Epithelial cell of prostate (primary cell): ENCODE measurements around the gene ROBO1.
"Not testable (repeated sequence)": the region's sequence is repeated elsewhere in the genome, so short reads cannot be mapped to it uniquely, and the experiment has no call there.

ENCODE experiments used
- DNase-seq: peaks from one replicate; pipeline ENCODE4 v3.0.0-alpha.2; 2011; ENCODE audit warnings: low read depth, low spot score
- H3K27ac ChIP-seq: fragments of 450-650 bp; 2 replicates; pipeline ENCODE4 v1.5.1; 2017; ENCODE audit warnings: mild to moderate bottlenecking

The ROBO1 gene

DNA sequence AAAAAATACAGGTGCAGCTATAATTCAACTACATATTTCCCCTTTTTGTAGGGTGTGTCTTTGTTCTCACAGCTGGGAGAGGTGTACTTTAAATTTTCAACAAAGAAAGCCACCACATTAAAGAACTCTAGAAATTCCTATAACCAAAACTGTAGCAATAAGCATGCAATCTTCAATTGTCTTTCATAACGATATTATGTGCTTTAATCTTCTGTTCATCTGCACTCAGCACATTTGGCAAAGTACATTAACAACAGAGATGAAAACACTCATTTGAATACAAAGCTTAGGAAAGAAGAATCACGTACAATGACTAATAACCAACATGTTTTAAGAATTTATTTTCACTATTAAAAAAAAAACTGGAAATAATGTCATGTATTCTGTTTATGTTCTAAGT, 1025.8 kb downstream of the ROBO1 start:
- DNase-seq = no peak
- no peak overlapping the region for H3K27ac ChIP-seq

DNA sequence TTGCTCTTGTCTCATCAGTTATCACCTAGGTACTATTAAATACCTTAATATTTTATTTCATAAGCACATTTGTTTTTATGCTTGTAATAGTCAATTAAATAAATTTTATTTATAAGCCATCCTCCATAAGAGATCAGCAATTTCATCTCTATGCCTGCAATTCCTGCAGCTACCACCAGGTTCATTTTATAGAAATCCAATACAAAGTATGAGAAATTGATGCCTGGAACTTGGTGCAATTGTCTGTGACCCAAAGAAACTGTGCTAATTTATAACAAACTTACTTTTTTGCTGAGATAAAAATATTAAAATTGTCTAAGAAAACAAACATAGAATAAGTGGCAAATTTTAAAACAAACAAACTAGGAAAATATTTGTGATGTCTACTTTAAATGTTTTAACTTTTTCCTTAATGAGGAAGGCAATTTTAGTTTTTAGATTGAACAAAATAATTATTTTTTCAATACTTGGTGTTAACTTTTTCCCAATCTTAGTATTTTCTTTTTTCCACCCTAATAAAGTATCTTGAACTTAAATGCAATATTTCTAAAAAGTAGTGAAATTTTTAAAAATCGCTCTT, 1026.6 kb downstream of the ROBO1 start:
- no peak for DNase-seq
- H3K27ac ChIP-seq = no peak overlapping the region

DNA sequence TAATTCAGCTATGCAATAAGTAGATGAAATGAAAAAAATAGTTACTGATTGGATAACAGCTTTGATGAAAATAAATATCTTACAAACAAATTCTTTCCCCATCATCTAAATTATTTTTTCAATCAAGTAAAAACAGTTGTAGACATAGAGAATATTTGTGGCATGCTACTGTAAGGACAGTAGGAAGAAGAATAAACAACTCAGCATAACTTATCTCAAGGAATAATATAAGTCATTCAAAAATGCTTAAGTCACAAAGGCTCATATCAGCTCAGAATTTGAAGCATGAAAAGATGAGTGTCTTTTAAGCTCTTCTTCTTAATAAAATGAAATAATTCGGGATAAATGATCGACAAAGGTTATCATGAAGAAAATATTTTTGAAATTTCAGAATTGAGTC, 1029.0 kb downstream of the ROBO1 start:
- no peak for DNase-seq

DNA sequence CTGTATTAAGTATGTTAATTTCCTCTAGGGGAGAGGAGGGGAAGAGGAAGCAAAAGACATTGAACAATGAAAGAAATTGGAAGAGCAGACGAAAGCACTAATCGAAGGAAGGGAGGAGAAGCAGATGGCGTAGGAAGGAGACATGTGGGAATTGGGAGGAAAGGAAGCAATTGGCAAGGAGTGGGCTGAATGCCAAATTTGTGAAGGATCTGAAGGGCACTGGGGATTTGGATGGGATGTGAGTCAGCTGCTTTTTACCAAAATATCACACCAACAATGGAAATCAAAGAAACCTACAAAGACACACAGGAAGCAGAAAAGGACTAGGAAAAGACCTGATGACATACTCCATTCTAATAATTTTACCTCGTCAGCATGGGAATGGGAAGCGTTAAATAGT, 1029.8 kb downstream of the ROBO1 start:
- DNase-seq = no peak
- peak overlapping the region; percentile 45 for H3K27ac ChIP-seq

More for the DNA sequence above, 1029.0 kb downstream of the ROBO1 start:
- no peak overlapping the region for H3K27ac ChIP-seq

DNA sequence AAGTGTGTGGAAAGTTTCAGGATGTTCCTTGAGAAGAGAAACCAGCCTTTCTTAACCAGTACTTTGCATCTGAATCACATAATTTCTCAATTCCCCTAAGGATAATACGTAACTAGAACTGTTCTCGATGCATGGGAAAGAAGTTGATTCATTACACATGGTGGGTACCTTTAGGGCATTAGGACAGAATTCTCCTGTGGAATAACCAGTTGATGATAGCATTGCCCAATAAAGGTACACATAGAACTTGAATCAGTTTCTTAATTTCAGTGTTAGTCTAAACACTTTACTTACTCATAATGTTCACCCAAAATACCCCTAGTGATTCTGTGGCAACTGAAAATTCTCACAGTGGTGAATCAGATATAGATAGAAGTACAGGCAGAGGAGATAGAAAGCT, 1030.9 kb downstream of the ROBO1 start:
- H3K27ac ChIP-seq = peak overlapping the region; percentile 45
- peak; percentile 76 for DNase-seq

DNA sequence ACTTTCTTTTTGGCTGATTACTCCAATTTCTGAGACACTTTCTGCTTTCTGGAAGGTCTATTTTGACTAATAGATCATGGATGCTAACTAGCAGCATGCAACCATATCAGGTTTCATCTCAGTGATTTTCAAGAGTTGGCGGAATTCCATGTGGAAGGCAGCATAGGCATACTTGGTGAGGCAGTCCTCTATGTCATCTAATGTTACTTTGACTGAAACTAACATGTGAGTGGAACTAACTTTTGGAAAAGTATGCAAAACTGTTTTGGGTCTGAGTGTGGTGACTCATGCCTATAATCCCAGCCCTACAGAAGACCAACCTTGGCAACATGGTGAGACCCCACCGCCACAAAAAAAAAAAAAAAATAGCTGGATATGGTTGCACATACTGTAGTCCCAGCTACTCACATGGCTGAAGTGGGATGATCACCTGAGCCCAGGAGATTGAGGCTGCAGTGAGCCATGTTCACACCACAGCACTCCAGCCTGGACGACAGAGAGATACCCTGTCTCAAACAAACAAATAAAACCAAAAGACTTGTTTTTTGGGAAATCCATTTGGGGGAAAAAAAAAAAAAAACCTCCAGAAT, 1033.7 kb downstream of the ROBO1 start:
- no peak for DNase-seq
- H3K27ac ChIP-seq = no peak overlapping the region

DNA sequence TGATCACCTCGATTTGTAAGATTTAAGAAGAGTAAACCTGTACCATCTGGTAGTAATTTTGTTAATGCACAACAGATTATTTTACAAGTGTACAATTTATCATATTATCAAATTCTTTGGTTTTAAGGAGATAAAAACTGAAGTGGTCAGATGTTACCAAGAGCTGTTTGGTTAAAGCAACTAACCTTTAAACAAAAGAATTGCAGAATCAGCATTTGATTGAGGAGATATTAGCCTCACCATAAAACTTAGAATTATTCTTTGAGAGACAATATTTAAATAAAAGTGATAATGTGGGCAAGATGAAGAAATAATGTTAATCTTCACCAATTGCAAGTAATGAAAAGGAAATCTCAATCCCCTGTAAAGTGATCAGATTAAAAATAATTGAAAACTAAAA, 1034.9 kb downstream of the ROBO1 start:
- no peak for DNase-seq
- no peak overlapping the region for H3K27ac ChIP-seq

DNA sequence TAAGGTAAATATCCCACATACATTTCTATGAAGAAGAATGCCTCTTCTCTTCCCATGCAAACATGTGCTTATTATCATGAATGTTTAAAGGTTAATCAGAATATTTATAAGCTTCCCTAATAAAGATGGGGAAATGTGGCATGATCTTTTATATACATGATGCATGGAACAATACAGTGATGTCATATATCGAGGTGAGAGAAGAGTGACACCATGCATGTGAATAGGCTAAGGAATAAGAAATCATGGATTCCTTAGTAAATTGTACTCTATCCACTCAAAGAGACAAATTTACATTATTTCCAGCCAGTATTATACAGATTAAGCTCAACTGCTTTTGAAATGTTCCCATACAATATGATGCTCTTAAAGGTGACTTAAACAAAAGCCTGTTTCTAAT, 1035.3 kb downstream of the ROBO1 start:
- DNase-seq = no peak
- H3K27ac ChIP-seq = no peak overlapping the region

DNA sequence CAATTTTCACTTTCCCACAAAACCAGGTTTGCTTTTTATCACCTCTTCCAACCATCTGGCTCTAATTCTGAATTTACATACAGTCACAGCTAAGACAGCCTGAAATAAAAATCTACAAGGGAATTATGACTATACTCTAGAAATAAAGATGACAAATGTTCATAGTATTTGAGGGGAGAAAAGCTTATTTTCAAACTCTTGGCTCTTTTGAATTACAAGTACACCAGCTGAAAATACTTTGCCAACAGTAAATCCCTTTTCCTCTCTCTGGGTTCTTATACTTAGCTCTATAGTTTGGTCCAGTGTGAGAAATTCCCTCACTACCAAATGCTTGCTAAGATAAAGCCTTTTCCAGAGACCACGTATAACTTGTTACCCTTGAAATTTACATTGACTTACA, 1037.9 kb downstream of the ROBO1 start:
- no peak for DNase-seq
- H3K27ac ChIP-seq = no peak overlapping the region

DNA sequence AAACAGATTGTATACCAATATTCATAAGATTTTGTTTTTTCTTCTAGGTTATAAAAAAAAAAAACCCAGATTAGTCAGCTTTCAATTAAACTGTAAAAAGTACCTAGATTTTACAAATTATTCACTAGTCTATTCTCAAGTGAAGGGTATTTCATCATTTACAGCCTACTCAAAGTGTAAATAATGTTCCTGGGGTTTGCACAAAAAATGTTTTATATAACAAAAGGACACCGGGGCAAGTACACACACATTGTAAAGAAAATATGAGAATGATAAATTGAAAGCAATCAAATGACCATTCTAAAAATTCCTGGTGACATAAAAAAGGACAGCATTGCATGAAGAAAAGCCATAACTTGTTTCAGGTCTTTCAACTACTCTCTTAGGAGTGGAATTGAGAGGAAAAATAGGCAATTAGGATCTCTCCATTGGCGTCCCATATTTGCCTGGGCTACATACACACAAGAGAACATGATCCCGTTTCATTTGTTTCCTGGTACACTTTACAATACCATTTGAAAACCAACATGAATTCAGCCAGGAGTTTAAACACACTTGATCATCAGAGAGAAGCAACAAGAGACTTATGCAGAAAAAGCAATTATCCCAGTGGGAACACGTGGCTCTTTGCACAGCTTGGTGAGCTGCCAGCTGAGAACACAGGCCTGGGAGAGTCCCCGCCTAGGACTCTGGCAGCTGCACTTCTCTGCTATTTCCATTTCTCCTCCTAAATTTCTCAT, 1039.2 kb downstream of the ROBO1 start:
- no peak for DNase-seq
- H3K27ac ChIP-seq = no peak overlapping the region

DNA sequence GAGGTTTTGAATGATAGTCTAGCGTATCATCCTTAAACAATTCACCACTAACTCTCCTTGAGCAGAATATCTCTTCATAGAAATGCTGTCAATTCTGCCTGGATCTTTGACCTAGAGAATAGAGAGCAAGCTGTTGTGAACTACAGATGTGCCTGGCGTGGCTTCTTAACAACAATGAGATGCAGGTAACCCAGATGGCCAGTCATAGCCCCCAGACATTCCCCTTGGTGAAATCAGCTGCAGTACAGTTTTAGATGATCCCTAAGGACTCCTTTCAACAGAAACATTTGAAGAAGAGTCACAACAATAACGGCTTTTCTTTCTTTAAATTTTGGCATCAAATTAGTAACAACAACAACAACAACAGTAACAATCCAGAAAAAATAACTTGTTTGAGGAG, 1041.3 kb downstream of the ROBO1 start:
- DNase-seq = no peak
- no peak overlapping the region for H3K27ac ChIP-seq

DNA sequence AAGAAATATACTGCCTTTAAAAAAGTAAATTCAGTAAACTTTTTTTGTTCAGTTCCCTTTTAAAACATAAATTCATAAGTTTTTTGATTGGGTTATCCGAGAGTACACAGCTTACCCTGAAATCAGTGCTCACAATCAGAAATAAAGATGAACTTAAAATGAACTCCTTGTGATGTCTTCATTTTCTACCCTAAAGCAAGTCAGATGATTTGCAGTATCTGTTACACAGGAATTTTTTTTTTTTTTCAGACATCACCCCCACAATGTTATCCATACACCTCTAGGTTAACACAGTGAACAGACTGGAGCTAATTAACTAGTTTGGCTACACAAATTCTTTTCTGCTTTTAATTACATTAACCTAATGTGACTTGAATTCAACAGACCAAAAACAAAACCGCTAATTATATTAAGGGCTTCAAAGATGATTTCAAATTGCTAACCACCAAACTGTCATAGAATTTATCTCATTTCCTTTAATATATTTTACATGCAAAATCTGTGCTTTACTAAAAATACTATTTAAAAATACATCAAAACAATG, 1042.0 kb downstream of the ROBO1 start:
- DNase-seq = no peak
- no peak overlapping the region for H3K27ac ChIP-seq

DNA sequence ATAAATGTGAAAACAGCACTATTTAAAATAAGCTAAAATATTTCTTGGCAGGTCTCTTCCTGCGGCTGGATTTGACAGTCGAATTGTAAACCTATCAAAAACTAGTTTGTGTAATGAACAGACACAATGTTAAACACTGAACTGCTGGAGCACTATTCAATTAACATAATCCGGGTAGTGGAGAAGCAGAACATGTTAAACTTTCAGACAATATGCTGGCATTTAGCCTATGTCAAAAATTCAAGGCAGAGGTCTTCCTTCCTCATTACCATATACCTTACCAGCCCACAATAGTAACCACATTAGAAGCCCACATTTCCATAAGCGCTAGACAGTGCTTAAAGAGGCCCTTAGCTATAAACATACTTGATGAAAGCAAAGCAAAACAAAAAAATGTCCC, 1042.9 kb downstream of the ROBO1 start:
- H3K27ac ChIP-seq = no peak overlapping the region
- no peak for DNase-seq

DNA sequence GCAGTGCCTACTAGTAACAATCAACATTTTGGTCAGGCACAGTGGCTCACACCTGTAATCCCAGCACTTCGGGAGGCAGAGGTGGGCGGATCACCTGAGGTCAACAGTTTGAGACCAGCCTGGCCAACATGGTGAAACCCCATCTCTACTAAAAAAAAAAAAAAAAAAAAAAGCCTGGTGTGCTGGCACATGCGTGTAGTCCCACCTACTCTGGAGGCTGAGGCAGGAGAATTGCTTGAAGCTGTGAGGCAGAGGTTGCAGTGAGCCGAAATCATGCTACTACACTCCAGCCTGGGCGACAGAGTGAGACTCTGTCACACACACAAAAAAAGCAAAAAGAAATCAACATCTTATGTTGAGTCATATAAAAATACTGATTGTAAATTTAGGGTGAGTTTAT, 1043.4 kb downstream of the ROBO1 start:
- not testable (repeated sequence) for DNase-seq

DNA sequence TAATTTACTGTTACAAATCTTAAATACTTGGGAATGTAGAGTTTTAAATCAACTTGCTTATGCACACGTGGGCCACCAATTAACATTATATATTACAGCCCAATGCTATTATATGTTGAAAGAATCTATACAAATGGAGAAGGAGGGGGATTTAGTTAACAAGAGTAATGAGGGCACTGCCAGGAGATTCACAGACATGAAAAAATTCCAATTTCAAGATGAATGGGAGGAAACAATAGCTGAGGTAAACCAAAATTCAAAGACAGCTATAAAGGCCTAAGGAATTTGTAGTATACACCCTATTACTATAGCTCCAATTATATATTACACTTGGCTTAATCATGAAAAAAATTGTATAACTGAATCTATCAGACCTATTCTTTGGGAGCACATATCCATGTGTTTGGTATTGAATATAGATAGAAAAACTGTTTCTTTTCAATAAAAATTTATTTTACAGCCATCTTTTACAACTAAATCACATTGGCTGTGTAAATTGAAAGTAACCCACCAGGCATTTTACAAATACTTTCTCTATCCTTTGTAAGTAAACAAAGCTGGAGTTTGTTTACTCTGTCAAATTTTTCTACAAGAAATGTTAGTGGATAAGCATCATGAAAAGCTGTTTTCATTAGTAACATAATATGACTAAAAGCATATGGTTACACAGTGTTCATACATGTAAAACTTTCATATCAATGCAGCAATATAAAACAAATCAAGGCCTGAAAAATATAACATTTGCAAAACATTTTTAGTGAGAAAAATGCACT, 1045.8 kb downstream of the ROBO1 start:
- no peak for DNase-seq
- no peak overlapping the region for H3K27ac ChIP-seq

More for the DNA sequence above, 1043.4 kb downstream of the ROBO1 start:
- H3K27ac ChIP-seq = not testable (repeated sequence)

DNA sequence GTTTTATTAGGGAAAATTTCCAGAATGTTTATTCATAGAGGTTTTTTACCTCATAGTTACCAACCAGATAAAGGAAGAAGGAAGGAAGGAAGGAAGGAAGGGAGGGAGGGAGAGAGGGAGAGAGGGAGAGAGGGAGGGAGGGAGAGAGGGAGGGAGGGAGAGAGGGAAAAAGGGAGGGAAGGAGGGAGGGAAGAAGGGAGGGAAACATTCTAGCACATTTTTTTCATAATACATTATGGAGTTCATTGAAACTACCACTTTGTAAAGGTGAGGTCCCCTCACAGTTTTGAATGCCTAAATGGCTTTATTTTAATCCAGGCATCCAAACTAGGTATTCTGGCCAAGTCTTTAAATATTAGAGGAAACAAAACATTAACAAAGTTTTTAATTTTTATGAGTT, 1049.1 kb downstream of the ROBO1 start:
- no peak overlapping the region for H3K27ac ChIP-seq
- DNase-seq = no peak

DNA sequence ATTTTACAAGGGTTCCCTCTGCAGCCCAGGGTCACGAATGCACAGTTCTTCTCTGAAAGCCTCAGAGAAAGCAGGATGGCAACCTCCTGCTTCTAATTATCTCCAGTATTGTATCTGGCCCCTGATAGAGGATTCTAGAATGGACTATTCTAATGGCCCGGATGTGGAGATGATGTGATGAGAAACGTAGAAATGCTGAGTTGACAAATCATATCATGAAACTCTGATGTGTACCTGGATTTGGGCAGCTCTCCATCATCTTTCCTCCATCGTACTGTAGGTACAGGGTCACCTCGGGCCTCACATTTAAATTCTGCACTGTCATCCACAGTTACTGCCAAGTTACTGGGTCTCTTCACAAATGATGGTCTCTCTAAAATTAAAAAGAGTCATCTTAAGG, 1050.8 kb downstream of the ROBO1 start:
- no peak overlapping the region for H3K27ac ChIP-seq
- no peak for DNase-seq

DNA sequence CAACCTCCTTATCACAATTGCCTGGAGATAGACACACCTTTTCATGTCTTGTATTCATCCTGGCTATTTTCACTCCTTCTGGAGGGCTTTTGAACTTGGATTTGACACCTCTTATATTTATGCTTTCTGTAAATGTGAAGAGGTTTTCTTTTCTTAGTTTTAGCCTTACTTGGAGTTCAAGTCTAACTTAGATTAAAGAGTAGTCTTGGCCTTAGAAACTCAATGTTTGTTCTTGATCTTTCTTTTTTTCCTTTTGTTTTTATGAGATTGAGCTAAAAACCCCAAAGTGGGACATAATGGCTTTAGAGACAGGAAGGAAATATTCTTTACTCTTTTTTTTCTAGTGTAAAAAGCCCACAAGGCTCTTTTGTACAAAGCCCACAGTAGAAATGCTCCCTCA, 1054.9 kb downstream of the ROBO1 start:
- H3K27ac ChIP-seq = no peak overlapping the region
- DNase-seq = no peak

DNA sequence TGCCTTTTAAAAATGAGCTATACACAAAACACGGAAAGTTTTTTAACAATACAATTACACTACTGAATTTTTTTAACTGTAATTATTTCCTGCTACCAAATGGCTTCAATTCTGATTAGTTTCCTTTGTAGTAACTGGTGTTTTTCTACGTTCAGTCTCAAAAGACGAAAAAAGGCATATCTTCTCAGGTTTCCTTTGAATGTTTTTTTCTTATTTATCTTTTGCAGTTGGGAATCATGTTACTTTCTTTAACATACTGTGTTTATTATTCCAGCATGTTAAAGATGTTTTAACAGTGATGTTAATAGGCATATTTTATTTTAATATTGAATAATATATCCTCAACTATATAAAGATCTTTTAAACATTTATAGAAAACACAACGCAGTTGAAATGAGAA, 1055.5 kb downstream of the ROBO1 start:
- H3K27ac ChIP-seq = no peak overlapping the region
- DNase-seq = no peak

DNA sequence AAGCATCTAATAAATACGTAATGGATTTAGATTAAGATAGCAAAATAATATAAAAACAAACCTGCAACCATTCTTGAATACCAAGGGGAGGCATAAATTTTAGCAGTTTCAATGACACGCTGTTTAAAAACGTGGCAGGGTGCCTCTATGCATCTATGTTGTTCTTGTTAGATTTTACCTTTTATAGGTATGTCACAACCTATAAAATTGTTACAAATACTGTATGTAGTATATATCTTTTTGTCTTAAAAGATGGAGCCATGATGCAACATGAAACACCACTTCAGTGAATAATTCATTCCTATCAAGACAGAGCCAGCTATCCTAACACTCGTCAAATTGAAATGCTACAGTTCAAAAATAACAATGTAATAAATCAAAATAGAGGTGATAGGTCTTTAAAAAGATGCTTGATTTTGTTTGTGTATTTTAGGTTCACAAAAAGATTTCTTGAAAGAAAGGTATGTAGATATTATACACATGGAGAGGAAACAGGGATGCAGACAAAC, 1059.2 kb downstream of the ROBO1 start:
- no peak for DNase-seq
- no peak overlapping the region for H3K27ac ChIP-seq

DNA sequence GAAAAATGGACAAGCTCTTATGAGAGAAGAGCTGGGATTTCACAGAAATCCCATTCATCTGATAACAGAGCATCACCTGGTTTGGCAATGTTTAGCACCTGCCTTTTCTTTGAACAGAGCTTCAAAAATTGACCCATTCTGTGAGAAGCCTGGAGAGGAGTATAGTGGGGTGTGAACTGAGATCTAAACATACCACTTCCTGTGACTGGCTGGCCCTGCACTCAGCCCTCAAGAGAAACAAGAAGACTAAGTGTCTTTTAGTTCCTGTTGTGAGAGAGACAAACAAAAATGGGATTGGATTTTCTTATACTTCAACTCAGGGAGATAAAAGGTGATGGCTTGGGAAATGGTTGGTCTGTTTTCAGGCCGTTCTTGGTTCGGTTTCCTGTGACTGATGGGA, 1060.2 kb downstream of the ROBO1 start:
- no peak for DNase-seq
- no peak overlapping the region for H3K27ac ChIP-seq
